ENCODE results near the gene ASZ1. TPM values are rescaled to one million over a fixed set of nuclear protein-coding genes. Genes with fewer than 3 reads are reported as not detected.

Gene ASZ1
- total RNA-seq, 1 experiment from 2014 or later = not detected

GRCh38 chr7:117401293-117402002 is 25.8 kb downstream of the ASZ1 start:
- Histone ChIP-seq H3K36me3 (ENCODE audit: control insufficient read depth, insufficient read depth, low read length) (no peaks in the 10 kb centered on the region; the same call in 1 of the 2 replicates), H3K9me3 (ENCODE audit: control insufficient read depth, insufficient read depth, low read depth, low read length) (no peaks in the 10 kb centered on the region), H3K27me3 (ENCODE audit: control insufficient read depth, insufficient read depth, low read length) (0 out of 2 replicates have a peak, but pooled peaks cover 3% of the 10 kb centered on the region), H3K27ac (ENCODE audit: low read length) (no peak overlapping the region), H3K4me3 (ENCODE audit: low read depth in 2 of 2, low read length in 2 of 2) (no peak overlapping the region), H3K4me1 (ENCODE audit: control insufficient read depth, insufficient read depth, low read length) (no peaks in the 10 kb centered on the region)
- POLR2A ChIA-PET = no interaction called here
- TF ChIP-seq TCF7L2 (IDR thresholded peaks at IDR 0.05; ENCODE audit: low read depth, low read length) = no peak
- TF ChIP-seq, protein P1, sequence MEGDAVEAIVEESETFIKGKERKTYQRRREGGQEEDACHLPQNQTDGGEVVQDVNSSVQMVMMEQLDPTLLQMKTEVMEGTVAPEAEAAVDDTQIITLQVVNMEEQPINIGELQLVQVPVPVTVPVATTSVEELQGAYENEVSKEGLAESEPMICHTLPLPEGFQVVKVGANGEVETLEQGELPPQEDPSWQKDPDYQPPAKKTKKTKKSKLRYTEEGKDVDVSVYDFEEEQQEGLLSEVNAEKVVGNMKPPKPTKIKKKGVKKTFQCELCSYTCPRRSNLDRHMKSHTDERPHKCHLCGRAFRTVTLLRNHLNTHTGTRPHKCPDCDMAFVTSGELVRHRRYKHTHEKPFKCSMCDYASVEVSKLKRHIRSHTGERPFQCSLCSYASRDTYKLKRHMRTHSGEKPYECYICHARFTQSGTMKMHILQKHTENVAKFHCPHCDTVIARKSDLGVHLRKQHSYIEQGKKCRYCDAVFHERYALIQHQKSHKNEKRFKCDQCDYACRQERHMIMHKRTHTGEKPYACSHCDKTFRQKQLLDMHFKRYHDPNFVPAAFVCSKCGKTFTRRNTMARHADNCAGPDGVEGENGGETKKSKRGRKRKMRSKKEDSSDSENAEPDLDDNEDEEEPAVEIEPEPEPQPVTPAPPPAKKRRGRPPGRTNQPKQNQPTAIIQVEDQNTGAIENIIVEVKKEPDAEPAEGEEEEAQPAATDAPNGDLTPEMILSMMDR (IDR thresholded peaks at IDR 0.05) = peak; percentile 14; the same call in 1 of the 2 replicates
- TF ChIP-seq, protein P2, sequence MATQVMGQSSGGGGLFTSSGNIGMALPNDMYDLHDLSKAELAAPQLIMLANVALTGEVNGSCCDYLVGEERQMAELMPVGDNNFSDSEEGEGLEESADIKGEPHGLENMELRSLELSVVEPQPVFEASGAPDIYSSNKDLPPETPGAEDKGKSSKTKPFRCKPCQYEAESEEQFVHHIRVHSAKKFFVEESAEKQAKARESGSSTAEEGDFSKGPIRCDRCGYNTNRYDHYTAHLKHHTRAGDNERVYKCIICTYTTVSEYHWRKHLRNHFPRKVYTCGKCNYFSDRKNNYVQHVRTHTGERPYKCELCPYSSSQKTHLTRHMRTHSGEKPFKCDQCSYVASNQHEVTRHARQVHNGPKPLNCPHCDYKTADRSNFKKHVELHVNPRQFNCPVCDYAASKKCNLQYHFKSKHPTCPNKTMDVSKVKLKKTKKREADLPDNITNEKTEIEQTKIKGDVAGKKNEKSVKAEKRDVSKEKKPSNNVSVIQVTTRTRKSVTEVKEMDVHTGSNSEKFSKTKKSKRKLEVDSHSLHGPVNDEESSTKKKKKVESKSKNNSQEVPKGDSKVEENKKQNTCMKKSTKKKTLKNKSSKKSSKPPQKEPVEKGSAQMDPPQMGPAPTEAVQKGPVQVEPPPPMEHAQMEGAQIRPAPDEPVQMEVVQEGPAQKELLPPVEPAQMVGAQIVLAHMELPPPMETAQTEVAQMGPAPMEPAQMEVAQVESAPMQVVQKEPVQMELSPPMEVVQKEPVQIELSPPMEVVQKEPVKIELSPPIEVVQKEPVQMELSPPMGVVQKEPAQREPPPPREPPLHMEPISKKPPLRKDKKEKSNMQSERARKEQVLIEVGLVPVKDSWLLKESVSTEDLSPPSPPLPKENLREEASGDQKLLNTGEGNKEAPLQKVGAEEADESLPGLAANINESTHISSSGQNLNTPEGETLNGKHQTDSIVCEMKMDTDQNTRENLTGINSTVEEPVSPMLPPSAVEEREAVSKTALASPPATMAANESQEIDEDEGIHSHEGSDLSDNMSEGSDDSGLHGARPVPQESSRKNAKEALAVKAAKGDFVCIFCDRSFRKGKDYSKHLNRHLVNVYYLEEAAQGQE (IDR thresholded peaks at IDR 0.05; ENCODE audit: insufficient read depth in 1 of 2, low read depth in 2 of 2, low read length in 1 of 2) = no peak
- in situ Hi-C loops (cut with HindIII; ENCODE audit: low pct_unique_long_range_greater_than_20kb, low sequenced_read_pairs) = no loop called here
- intact Hi-C loops (cut with micrococcal nuclease; ENCODE audit: unreplicated experiment) = loop anchor here (2.0 kb wide), 1 partner anchor 313 kb away; no protein-coding TSS in a partner anchor
- CTCF ChIA-PET = interaction anchor here (0.6 kb wide), 1 partner anchor 168 kb away, joined by 3 read pairs; no protein-coding TSS in a partner anchor
- no TSS peak for BruUV-seq (replicated peaks)
- ATAC-seq = peak; percentile 62; the same call in 1 of the 2 replicates
- DNase-seq (ENCODE audit: low read depth, low spot score) = no peak

DNA sequence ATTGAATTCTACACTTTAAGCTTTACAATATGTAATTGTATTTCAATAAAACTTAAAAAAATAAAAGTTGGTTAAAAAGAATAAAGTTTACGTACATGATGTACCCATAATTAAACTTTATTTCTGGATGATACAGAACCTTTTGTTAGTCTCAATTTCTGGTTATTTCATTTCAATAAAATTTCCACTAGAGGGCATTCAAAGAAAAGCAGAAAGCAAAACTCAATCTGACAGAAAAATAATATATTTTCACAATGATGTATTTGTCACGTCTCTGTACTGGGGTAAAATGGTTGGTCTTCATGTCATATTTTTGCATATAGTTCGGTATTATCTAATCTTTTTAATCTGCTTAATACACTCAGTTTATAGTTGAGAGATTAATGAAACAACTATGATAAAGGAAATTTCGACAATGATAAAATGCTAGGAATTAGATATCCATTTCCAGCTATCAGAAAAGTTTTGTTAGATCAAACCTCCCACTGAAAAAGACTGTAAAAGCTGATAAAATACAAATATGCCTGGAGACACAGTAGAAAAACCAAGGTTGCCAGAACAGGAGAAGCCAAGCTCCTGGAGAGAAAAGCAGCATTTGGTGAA is 27.4 kb downstream of the ASZ1 start:
- H3K4me3 ChIP-seq (ENCODE audit: low read depth in 2 of 2, low read length in 2 of 2) = no peak overlapping the region
- in situ Hi-C loops (cut with HindIII; ENCODE audit: low pct_unique_long_range_greater_than_20kb, low sequenced_read_pairs) (no loop called here), intact Hi-C loops (cut with micrococcal nuclease; ENCODE audit: unreplicated experiment) (loop anchor here (2.0 kb wide), 1 partner anchor 315 kb away; no protein-coding TSS in a partner anchor)
- H3K9me3 ChIP-seq (ENCODE audit: control insufficient read depth, insufficient read depth, low read depth, low read length) = no peaks in the 10 kb centered on the region
- 0 out of 2 replicates have a peak, but pooled peaks cover 3% of the 10 kb centered on the region for H3K27me3 ChIP-seq (ENCODE audit: control insufficient read depth, insufficient read depth, low read length)
- H3K4me1 ChIP-seq (ENCODE audit: control insufficient read depth, insufficient read depth, low read length) = no peaks in the 10 kb centered on the region
- H3K27ac ChIP-seq (ENCODE audit: low read length) = no peak overlapping the region
- H3K36me3 ChIP-seq (ENCODE audit: control insufficient read depth, insufficient read depth, low read length) = no peaks in the 10 kb centered on the region; the same call in 1 of the 2 replicates
- ATAC-seq = no peak
- CTCF ChIA-PET = no interaction called here
- POLR2A ChIA-PET = no interaction called here
- DNase-seq (ENCODE audit: low read depth, low spot score) = no peak
- BruUV-seq (replicated peaks) = no TSS peak
- no peak for TF ChIP-seq SIN3A (IDR thresholded peaks at IDR 0.05; ENCODE audit: borderline replicate concordance, insufficient read depth, low read depth, low read length)
- TF ChIP-seq, protein P1 (IDR thresholded peaks at IDR 0.05) = peak; percentile 53; the same call in 1 of the 2 replicates

Measured in Panc1 (cell line).